Measurements from ENCODE around the gene METTL16. TPM values are rescaled to one million over a fixed set of nuclear protein-coding genes. Genes with fewer than 3 reads are reported as not detected.

Gene METTL16
- total RNA-seq, 4 donors from 2014 or later, result 30.4 to 48.9 (median 44.7) TPM

DNA sequence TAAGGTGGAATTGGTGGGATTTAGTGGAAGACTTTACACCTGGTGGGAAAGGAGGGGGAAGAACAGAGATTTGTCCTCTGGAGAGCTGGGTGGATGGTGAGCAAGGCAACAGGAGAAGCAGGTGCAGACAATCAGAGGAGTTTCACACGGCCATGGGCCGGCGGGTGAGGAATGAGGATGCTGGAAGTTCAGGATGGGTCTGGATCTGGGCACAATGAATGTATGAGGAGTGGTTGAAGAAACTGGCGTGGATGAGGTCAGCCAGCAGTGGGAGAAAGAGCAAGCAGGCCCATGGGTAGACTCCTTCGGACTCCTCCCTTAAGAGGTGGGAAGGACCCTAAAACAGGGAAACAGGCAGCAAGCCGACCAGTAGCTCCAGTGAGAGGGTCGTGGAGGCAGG is 100.7 kb downstream of the METTL16 start:
- Histone ChIP-seq H3K27ac (no peak overlapping the region), H3K4me1 (peaks cover 0 to 13% of the 10 kb centered on the region in 2 donors), H3K27me3 (no peaks in the 10 kb centered on the region), H3K4me3 (replicated peaks in 1 of 3) (no peak overlapping the region), H3K36me3 (no peaks in the 10 kb centered on the region), H3K9me3 (no peaks in the 10 kb centered on the region)
- 93 to 96% methylated on average over 7 of the region's 7 CpGs for WGBS, 2 donors
- intact Hi-C loops (cut with DNase I), result no loop called here
- DNase-seq, result no peak
- TF ChIP-seq, protein P1, sequence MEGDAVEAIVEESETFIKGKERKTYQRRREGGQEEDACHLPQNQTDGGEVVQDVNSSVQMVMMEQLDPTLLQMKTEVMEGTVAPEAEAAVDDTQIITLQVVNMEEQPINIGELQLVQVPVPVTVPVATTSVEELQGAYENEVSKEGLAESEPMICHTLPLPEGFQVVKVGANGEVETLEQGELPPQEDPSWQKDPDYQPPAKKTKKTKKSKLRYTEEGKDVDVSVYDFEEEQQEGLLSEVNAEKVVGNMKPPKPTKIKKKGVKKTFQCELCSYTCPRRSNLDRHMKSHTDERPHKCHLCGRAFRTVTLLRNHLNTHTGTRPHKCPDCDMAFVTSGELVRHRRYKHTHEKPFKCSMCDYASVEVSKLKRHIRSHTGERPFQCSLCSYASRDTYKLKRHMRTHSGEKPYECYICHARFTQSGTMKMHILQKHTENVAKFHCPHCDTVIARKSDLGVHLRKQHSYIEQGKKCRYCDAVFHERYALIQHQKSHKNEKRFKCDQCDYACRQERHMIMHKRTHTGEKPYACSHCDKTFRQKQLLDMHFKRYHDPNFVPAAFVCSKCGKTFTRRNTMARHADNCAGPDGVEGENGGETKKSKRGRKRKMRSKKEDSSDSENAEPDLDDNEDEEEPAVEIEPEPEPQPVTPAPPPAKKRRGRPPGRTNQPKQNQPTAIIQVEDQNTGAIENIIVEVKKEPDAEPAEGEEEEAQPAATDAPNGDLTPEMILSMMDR (IDR thresholded peaks at IDR 0.05), result no peak
- no peak for TF ChIP-seq POLR2A (IDR thresholded peaks at IDR 0.05)

DNA sequence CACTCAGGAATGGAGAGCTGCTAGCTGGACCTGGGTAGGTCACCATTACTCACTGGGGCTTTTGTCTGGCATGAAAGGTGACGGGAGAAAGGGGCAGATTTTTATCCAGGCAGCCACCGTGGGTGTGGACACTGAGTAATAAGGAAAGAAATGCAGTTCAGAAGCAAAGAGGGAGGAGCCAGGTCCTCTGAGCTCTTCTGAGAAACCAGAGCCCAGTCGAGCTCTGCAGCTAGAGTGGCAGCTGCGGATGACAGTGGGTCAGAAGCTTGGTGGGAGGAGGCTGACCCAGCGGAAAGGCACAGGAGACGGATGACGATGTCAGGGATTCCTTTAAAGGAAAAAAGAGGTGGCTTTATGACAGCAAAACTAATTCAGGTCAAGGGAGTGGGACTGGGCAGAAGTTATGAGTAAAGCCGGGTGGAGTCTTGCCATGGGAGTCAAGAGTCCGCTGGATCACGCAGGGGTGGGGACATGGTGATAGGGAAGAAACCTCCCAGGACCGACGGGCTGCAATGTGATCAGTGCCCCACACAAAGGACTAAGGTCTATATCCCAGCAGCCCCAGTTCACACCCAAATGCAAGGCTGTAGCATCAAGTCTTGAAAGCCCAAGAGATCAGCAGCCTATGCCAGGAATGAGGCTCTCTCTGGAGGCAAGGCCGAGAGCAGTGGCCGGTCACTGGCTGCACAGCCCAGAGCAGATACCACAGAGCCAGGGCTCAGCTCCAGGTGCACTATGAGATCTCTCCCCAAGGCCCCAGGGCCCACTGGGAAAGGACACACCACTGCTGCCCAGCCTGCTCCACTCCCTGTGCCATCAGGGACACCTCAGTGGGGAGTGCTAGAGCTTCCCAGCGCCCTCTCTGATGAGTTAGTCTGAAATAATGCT is 104.5 kb downstream of the METTL16 start:
- no peak for TF ChIP-seq POLR2A (IDR thresholded peaks at IDR 0.05)
- TF ChIP-seq, protein P1 (IDR thresholded peaks at IDR 0.05), result no peak
- Histone ChIP-seq H3K27me3 (no peaks in the 10 kb centered on the region), H3K27ac (peak overlapping the region; percentile 55 to 78 (median 66)), H3K4me3 (replicated peaks in 1 of 3) (no peak overlapping the region), H3K36me3 (no peaks in the 10 kb centered on the region), H3K9me3 (no peaks in the 10 kb centered on the region), H3K4me1 (peaks cover 8 to 40% of the 10 kb centered on the region in 2 donors)
- DNase-seq, result no peak
- intact Hi-C loops (cut with DNase I), result no loop called here
- WGBS, 2 donors, result 71 to 73% methylated on average over 14 to 15 of the region's 15 CpGs

GRCh38 chr17:2406271-2406902 is 105.3 kb downstream of the METTL16 start:
- Histone ChIP-seq H3K9me3 (no peaks in the 10 kb centered on the region), H3K36me3 (no peaks in the 10 kb centered on the region), H3K4me3 (replicated peaks in 1 of 3) (no peak overlapping the region), H3K27me3 (no peaks in the 10 kb centered on the region), H3K4me1 (peaks cover 8 to 40% of the 10 kb centered on the region in 2 donors), H3K27ac (peak overlapping the region; percentile 55 to 78 (median 66))
- intact Hi-C loops (cut with DNase I), result no loop called here
- no peak for TF ChIP-seq POLR2A (IDR thresholded peaks at IDR 0.05)
- TF ChIP-seq, protein P1 (IDR thresholded peaks at IDR 0.05), result no peak
- DNase-seq, result no peak
- 86 to 89% methylated on average over 8 of the region's 8 CpGs for WGBS, 2 donors

- Histone ChIP-seq H3K9me3 (no peaks in the 10 kb centered on the region), H3K27me3 (no peaks in the 10 kb centered on the region), H3K4me1 (peaks cover 8 to 40% of the 10 kb centered on the region in 2 donors), H3K4me3 (replicated peaks in 1 of 3) (no peak overlapping the region), H3K27ac (peak overlapping the region; percentile 29 to 66 (median 44)), H3K36me3 (no peaks in the 10 kb centered on the region)
- intact Hi-C loops (cut with DNase I), result no loop called here
- 73 to 79% methylated on average over 14 of the region's 14 CpGs for whole genome bisulfite sequencing, 2 donors
- TF ChIP-seq POLR2A (IDR thresholded peaks at IDR 0.05), result no peak
- TF ChIP-seq, protein P1 (IDR thresholded peaks at IDR 0.05), result no peak
- DNase-seq, result no peak
Measured at GRCh38 chr17:2405247-2405926, 106.3 kb downstream of the METTL16 start.

All from thyroid gland (tissue), 4 donors.